GM21447 (cell line): ENCODE measurements around the gene ANKRD18A.

ENCODE experiments used
- ATAC-seq: cut with Tn5 transposase; IDR thresholded peaks from one replicate; pipeline ENCODE4 v1.9.1; 2021; ENCODE audit not compliant: unreplicated experiment

Gene ANKRD18A

GRCh38 chr9:38620483-38621433 is at the start of gene ANKRD18A:
Gene ANKRD18A, minus strand, starts transcription at chr9:38620596. Its CDS starts 311 bp downstream, at chr9:38620285.
- ATAC-seq, result peak; percentile 64

- no peak for ATAC-seq
Measured at GRCh38 chr9:38668791-38669466, 48.5 kb upstream of the ANKRD18A start.

GRCh38 chr9:38662763-38663593 is 42.6 kb upstream of the ANKRD18A start:
- no peak for ATAC-seq

GRCh38 chr9:38659538-38659937 is 39.1 kb upstream of the ANKRD18A start:
- no peak for ATAC-seq

- ATAC-seq, result no peak
Measured at GRCh38 chr9:38656896-38657295, 36.5 kb upstream of the ANKRD18A start.

GRCh38 chr9:38652486-38652885 is 32.1 kb upstream of the ANKRD18A start:
- ATAC-seq, result no peak

- ATAC-seq, result no peak
Measured at GRCh38 chr9:38652044-38652443, 31.6 kb upstream of the ANKRD18A start.

GRCh38 chr9:38651400-38652042 is 31.1 kb upstream of the ANKRD18A start:
- ATAC-seq, result no peak

GRCh38 chr9:38650564-38650963 is 30.2 kb upstream of the ANKRD18A start:
- no peak for ATAC-seq

- ATAC-seq, result no peak
Measured at GRCh38 chr9:38649731-38650363, 29.5 kb upstream of the ANKRD18A start.

- ATAC-seq, result no peak
Measured at GRCh38 chr9:38644601-38645000, 24.2 kb upstream of the ANKRD18A start.

- no peak for ATAC-seq
Measured at GRCh38 chr9:38643815-38644173, 23.4 kb upstream of the ANKRD18A start.

- ATAC-seq, result no peak
Measured at GRCh38 chr9:38642951-38643814, 22.8 kb upstream of the ANKRD18A start.

- no peak for ATAC-seq
Measured at GRCh38 chr9:38641985-38642864, 21.8 kb upstream of the ANKRD18A start.

GRCh38 chr9:38641142-38641541 is 20.7 kb upstream of the ANKRD18A start:
- ATAC-seq, result no peak

- no peak for ATAC-seq
Measured at GRCh38 chr9:38639577-38639940, 19.2 kb upstream of the ANKRD18A start.

GRCh38 chr9:38638881-38639576 is 18.6 kb upstream of the ANKRD18A start:
- no peak for ATAC-seq

GRCh38 chr9:38634315-38634714 is 13.9 kb upstream of the ANKRD18A start:
- ATAC-seq, result no peak
